B cell (primary cell): ENCODE data around the gene NBEAL2. TPM values are rescaled to one million over a fixed set of nuclear protein-coding genes. Genes with fewer than 3 reads are reported as not detected.

Experiments used
- ATAC-seq: fragments of 200-7000 bp; cut with Tn5 transposase; one replicate; pipeline ENCODE4 v1.10.0; 2021; ENCODE audit warnings: low read depth, mild to moderate bottlenecking, moderate number of reproducible peaks, moderate library complexity
- CTCF ChIA-PET: fragments of 350-600 bp; sonication (Branson Sonifier 250); formaldehyde crosslinking; loops from one replicate; lab custom pipeline; 2021; ENCODE audit warnings: antibody characterized with exemption, inconsistent platforms; lab: Charles Lee
- POLR2A ChIA-PET: fragments of 350-600 bp; sonication (Branson Sonifier 250); formaldehyde crosslinking; loops from one replicate; lab custom pipeline; 2021; ENCODE audit warnings: antibody characterized with exemption; lab: Charles Lee
- DNase-seq: peaks from one replicate; pipeline ENCODE4 v3.0.0; 2013
- H2AFZ ChIP-seq: 2 replicates; pipeline ENCODE4 v1.6.1; 2012; ENCODE audit warnings: mild to moderate bottlenecking, low read depth, low read length; ENCODE audit not compliant: insufficient read depth, poor library complexity, severe bottlenecking
- H3K27ac ChIP-seq, 2 donors: 1 replicate in 1 of 2; 2 replicates in 1 of 2; pipeline ENCODE4 v1.5.1; 2012 to 2013; ENCODE audit warnings: low read length in 2 of 2, mild to moderate bottlenecking in 2 of 2, moderate library complexity in 1 of 2
- H3K27me3 ChIP-seq, 4 experiments: fragments of 200-600 bp in 1 of 4; sonication (generic) in 1 of 4; replicated peaks in 1 of 4; 1 replicate in 2 of 4; 2 replicates in 2 of 4; pipeline versions ENCODE4 v1.6.1 to v1.7.0; 2013 to 2016; ENCODE audit warnings: low read length in 3 of 4, mild to moderate bottlenecking in 2 of 4, mixed read lengths in 1 of 4, moderate library complexity in 1 of 4; ENCODE audit not compliant: insufficient read depth in 4 of 4, control insufficient read depth in 3 of 4; ENCODE audit errors: control extremely low read depth in 1 of 4
- H3K36me3 ChIP-seq, 2 experiments: replicated peaks in 1 of 2; 1 replicate in 1 of 2; 2 replicates in 1 of 2; pipeline versions ENCODE4 v1.6.1 to v1.7.1; 2013; ENCODE audit warnings: low read length in 1 of 2; ENCODE audit not compliant: insufficient read depth in 2 of 2, control insufficient read depth in 1 of 2; ENCODE audit errors: control extremely low read depth in 1 of 2, extremely low read depth in 1 of 2
- H3K4me1 ChIP-seq, 2 donors: fragments of 200-600 bp in 1 of 2; sonication (generic) in 1 of 2; 1 replicate in 1 of 2; 2 replicates in 1 of 2; pipeline versions ENCODE4 v1.5.1 to v1.6.1; 2013 to 2017; ENCODE audit warnings: low read length in 2 of 2; ENCODE audit not compliant: control insufficient read depth in 2 of 2, insufficient read depth in 2 of 2
- H3K4me2 ChIP-seq: replicated peaks from 2 replicates; pipeline ENCODE3; 2012; ENCODE audit warnings: mild to moderate bottlenecking, low read depth, low read length; ENCODE audit not compliant: poor library complexity, severe bottlenecking
- H3K4me3 ChIP-seq, 5 experiments: fragments of 200-600 bp in 1 of 5; sonication (generic) in 1 of 5; 1 replicate in 3 of 5; 2 replicates in 2 of 5; pipeline versions ENCODE4 v1.5.1 to v1.7.0; 2011 to 2016; ENCODE audit warnings: low read length in 4 of 5, mild to moderate bottlenecking in 4 of 5, low read depth in 2 of 5, control low read depth in 1 of 5, moderate library complexity in 1 of 5; ENCODE audit not compliant: insufficient read depth in 1 of 5; ENCODE audit errors: control extremely low read depth in 1 of 5, extremely low read depth in 1 of 5
- H3K79me2 ChIP-seq: fragments of 200-600 bp; sonication (generic); one replicate; pipeline ENCODE4 v1.6.0; 2016; ENCODE audit warnings: low read length; ENCODE audit not compliant: control insufficient read depth, insufficient read depth
- H3K9ac ChIP-seq: fragments of 200-600 bp; sonication (generic); 2 replicates; pipeline ENCODE4 v1.6.1; 2017; ENCODE audit warnings: mild to moderate bottlenecking, low read length, moderate library complexity
- H3K9me3 ChIP-seq, 3 donors: one replicate each; pipeline versions ENCODE4 v1.6.1 to v1.7.1; 2013; ENCODE audit warnings: low read length in 2 of 3; ENCODE audit not compliant: control insufficient read depth in 2 of 3, insufficient read depth in 1 of 3; ENCODE audit errors: control extremely low read depth in 1 of 3
- H4K20me1 ChIP-seq: 2 replicates; pipeline ENCODE4 v1.6.0; 2012; ENCODE audit warnings: mild to moderate bottlenecking, low read length; ENCODE audit not compliant: insufficient read depth, control insufficient read depth, poor library complexity, severe bottlenecking
- H3K27ac Mint-ChIP-seq: one replicate; pipeline ENCODE4 v1.8.0; 2021; ENCODE audit warnings: mixed read lengths
- H3K27me3 Mint-ChIP-seq: one replicate; pipeline ENCODE4 v1.8.0; 2021; ENCODE audit warnings: mixed read lengths
- H3K4me1 Mint-ChIP-seq: one replicate; pipeline ENCODE4 v1.8.0; 2021; ENCODE audit warnings: mixed read lengths
- H3K4me3 Mint-ChIP-seq: one replicate; pipeline ENCODE4 v1.8.0; 2021; ENCODE audit warnings: mixed read lengths
- H3K9me3 Mint-ChIP-seq: one replicate; pipeline ENCODE4 v1.8.0; 2022; ENCODE audit warnings: mixed read lengths; ENCODE audit not compliant: insufficient read depth
- EZH2 ChIP-seq: IDR thresholded peaks from 2 replicates; pipeline ENCODE4 v1.6.1; 2012; ENCODE audit warnings: borderline replicate concordance, low read depth, mild to moderate bottlenecking, moderate library complexity, low read length; ENCODE audit not compliant: insufficient read depth, poor library complexity, severe bottlenecking
- WGBS: methylation state at CpG from one replicate; pipeline ENCODE4 v1.1.5; 2013; ENCODE audit warnings: missing lambda C conversion rate; ENCODE audit not compliant: insufficient coverage; 5-methylcytosine and 5-hydroxymethylcytosine counted together
- intact Hi-C: fragments of 100-400 bp; cut with micrococcal nuclease; formaldehyde crosslinking; loops from one replicate; pipeline ENCODE4 v1.10.0; 2022
- polyA plus RNA-seq: library from polyadenylated mRNA; depleted of rRNA; stranded (reverse); fragments of >200 nt; gene quantifications from 2 replicates; pipeline ENCODE4 v1.2.3, GENCODE V29; 2012
- total RNA-seq, 2 donors: library from RNA; stranded (reverse); fragments of 120-200 nt in 1 of 2; gene quantifications; 1 replicate in 1 of 2; 2 replicates in 1 of 2; pipeline versions ENCODE4 v1.2.3 to v1.2.4, GENCODE V29; 2013 to 2022
- TF ChIP-seq, protein P1 (sequence below): fragments of 200-600 bp; IDR thresholded peaks from one replicate; pipeline ENCODE4 v1.8.0; 2022; ENCODE audit warnings: antibody characterized with exemption, mild to moderate bottlenecking

NBEAL2 gene
- total and polyA plus RNA-seq, 2 donors (not counting 1 experiment from before 2014, with no cell fraction given), result 63.8 to 155 TPM

DNA sequence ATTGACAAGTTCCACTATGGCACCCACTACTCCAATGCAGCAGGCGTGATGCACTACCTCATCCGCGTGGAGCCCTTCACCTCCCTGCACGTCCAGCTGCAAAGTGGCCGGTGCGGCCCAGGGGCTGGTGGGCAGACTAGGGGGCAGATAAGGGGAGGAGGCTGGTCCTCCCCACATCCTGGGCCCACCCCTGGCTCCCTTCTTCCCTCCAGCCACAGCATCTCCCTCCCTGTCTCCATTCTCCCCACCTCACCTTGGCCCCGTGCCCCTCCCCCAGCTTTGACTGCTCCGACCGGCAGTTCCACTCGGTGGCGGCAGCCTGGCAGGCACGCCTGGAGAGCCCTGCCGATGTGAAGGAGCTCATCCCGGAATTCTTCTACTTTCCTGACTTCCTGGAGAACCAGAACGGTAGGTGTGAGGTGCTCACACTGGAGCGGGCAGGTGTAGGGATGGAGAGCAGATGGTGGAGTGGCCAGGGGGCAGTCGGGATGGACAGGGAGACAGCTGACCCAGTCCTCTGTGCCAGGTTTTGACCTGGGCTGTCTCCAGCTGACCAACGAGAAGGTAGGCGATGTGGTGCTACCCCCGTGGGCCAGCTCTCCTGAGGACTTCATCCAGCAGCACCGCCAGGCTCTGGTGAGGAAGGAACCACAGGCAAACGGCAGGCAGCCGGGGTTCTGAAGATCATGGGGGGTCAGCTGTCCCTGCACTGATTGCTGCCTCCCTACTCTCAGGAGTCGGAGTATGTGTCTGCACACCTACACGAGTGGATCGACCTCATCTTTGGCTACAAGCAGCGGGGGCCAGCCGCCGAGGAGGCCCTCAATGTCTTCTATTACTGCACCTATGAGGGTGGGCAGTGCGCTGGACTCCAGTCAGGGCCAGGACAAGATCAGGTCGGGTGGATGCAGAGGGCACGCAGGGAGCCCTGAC lies 26.0 kb downstream of the NBEAL2 start:
- Histone ChIP-seq H3K4me1 (peaks cover 6 to 17% of the 10 kb centered on the region in 2 donors), H4K20me1 (no peaks in the 10 kb centered on the region), H3K9me3 (no peaks in the 10 kb centered on the region), H3K4me2 (no peak overlapping the region), H3K36me3 (peaks cover 0 to 57% of the 10 kb centered on the region in 2 experiments), H3K79me2 (no peaks in the 10 kb centered on the region), H3K4me3 (no peak overlapping the region), H2AFZ (no peak overlapping the region), H3K9ac (no peak overlapping the region), H3K27me3 (no peaks in the 10 kb centered on the region), H3K27ac (no peak overlapping the region)
- Mint-ChIP-seq H3K27me3 (no peaks in the 10 kb centered on the region), H3K9me3 (no peaks in the 10 kb centered on the region), H3K27ac (no peak overlapping the region), H3K4me3 (no peak overlapping the region), H3K4me1 (peaks cover 9% of the 10 kb centered on the region)
- CTCF ChIA-PET, result interaction anchor here (0.6 kb wide), 1 partner anchor 22 kb away, joined by 3 read pairs; no protein-coding TSS in a partner anchor
- ATAC-seq (no peak), DNase-seq (no peak)
- TF ChIP-seq, protein P1, sequence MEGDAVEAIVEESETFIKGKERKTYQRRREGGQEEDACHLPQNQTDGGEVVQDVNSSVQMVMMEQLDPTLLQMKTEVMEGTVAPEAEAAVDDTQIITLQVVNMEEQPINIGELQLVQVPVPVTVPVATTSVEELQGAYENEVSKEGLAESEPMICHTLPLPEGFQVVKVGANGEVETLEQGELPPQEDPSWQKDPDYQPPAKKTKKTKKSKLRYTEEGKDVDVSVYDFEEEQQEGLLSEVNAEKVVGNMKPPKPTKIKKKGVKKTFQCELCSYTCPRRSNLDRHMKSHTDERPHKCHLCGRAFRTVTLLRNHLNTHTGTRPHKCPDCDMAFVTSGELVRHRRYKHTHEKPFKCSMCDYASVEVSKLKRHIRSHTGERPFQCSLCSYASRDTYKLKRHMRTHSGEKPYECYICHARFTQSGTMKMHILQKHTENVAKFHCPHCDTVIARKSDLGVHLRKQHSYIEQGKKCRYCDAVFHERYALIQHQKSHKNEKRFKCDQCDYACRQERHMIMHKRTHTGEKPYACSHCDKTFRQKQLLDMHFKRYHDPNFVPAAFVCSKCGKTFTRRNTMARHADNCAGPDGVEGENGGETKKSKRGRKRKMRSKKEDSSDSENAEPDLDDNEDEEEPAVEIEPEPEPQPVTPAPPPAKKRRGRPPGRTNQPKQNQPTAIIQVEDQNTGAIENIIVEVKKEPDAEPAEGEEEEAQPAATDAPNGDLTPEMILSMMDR, result no peak
- no peak for TF ChIP-seq EZH2
- POLR2A ChIA-PET, result no interaction called here
- 95% methylated on average over 32 of the region's 32 CpGs for WGBS
- intact Hi-C loops, result loop anchor here (5.0 kb wide), 1 partner anchor 313 kb away; the partner anchor contains the start of gene ALS2CL
